OCI-LY7 (cell line): ENCODE results near the gene ABCA12. TPM values are rescaled to one million over a fixed set of nuclear protein-coding genes. Genes with fewer than 3 reads are reported as not detected.
"Not testable (repeated sequence)": the region's sequence is repeated elsewhere in the genome, so short reads cannot be mapped to it uniquely, and the experiment has no call there.

Experiments used
- BruUV-seq: library from RNA; stranded (reverse); fragments of 400-500 nt; replicated peaks from 2 replicates; lab custom pipeline; 2021; lab: Mats Ljungman, UMichigan
- CTCF ChIA-PET: fragments of 300-600 bp; sonication (Branson Sonifier 250); formaldehyde crosslinking; loops from one replicate; lab custom pipeline; 2022; ENCODE audit warnings: antibody characterized with exemption; ENCODE audit not compliant: unreplicated experiment; lab: Charles Lee
- POLR2A ChIA-PET: fragments of 300-600 bp; sonication (Branson Sonifier 250); formaldehyde crosslinking; loops from one replicate; lab custom pipeline; 2022; ENCODE audit warnings: antibody characterized with exemption; lab: Charles Lee
- DNase-seq: peaks from one replicate; pipeline ENCODE4 v3.0.0-alpha.2; 2015; ENCODE audit warnings: low spot score
- H2AFZ ChIP-seq: fragments of 200-600 bp; sonication (generic), shearing (Covaris generic); 2 replicates; pipeline ENCODE4 v1.6.1; 2014; ENCODE audit warnings: mild to moderate bottlenecking, antibody characterized with exemption, low read length, moderate library complexity
- H3K27ac ChIP-seq: fragments of 200-600 bp; sonication (generic); 2 replicates; pipeline ENCODE4 v1.5.1; 2014; ENCODE audit warnings: mixed run types, low read depth, mild to moderate bottlenecking, moderate library complexity, low read length, inconsistent platforms; ENCODE audit not compliant: poor library complexity, severe bottlenecking
- H3K36me3 ChIP-seq: fragments of 200-600 bp; sonication (generic); 2 replicates; pipeline ENCODE4 v1.6.1; 2014; ENCODE audit warnings: mild to moderate bottlenecking, antibody characterized with exemption, low read length, moderate library complexity, mixed read lengths; ENCODE audit not compliant: insufficient read depth
- H3K4me1 ChIP-seq: fragments of 200-600 bp; sonication (generic); 2 replicates; pipeline ENCODE4 v1.5.1; 2014; ENCODE audit warnings: mild to moderate bottlenecking, low read length; ENCODE audit not compliant: insufficient read depth, poor library complexity, severe bottlenecking
- H3K4me2 ChIP-seq: fragments of 200-600 bp; sonication (generic); 2 replicates; pipeline ENCODE4 v1.6.1; 2014; ENCODE audit warnings: mild to moderate bottlenecking, low read length
- H3K4me3 ChIP-seq: fragments of 200-600 bp; sonication (generic); 2 replicates; pipeline ENCODE4 v1.5.1; 2014; ENCODE audit warnings: mild to moderate bottlenecking, low read depth, low read length; ENCODE audit not compliant: poor library complexity, severe bottlenecking
- H3K79me2 ChIP-seq: fragments of 200-600 bp; sonication (generic); 2 replicates; pipeline ENCODE4 v1.6.1; 2016; ENCODE audit warnings: low read depth, mild to moderate bottlenecking, low read length, moderate library complexity, mixed read lengths; ENCODE audit not compliant: insufficient read depth
- H3K9me2 ChIP-seq: fragments of 200-600 bp; sonication (generic); 2 replicates; pipeline ENCODE4 v1.6.1; 2016; ENCODE audit warnings: mild to moderate bottlenecking, low read length, mixed read lengths; ENCODE audit not compliant: insufficient read depth
- H3K9me3 ChIP-seq: fragments of 200-600 bp; sonication (generic); 2 replicates; pipeline ENCODE4 v1.6.1; 2014; ENCODE audit warnings: mild to moderate bottlenecking, mixed run types, low read length, mixed read lengths
- H4K20me1 ChIP-seq: fragments of 200-600 bp; sonication (generic); 2 replicates; pipeline ENCODE4 v1.6.1; 2014; ENCODE audit warnings: mild to moderate bottlenecking, antibody characterized with exemption, low read length, moderate library complexity, mixed read lengths; ENCODE audit not compliant: insufficient read depth
- CTCF ChIP-seq: fragments of 200-600 bp; sonication (generic); conservative IDR thresholded peaks from 2 replicates; pipeline ENCODE4 v1.5.1; 2014; ENCODE audit warnings: mild to moderate bottlenecking, antibody characterized with exemption, low read length, moderate library complexity, mixed read lengths
- EZH2phosphoT487 ChIP-seq: fragments of 200-600 bp; sonication (generic); IDR thresholded peaks from 2 replicates; pipeline ENCODE4 v1.6.1; 2018; ENCODE audit warnings: low read depth, borderline replicate concordance, mild to moderate bottlenecking, mixed run types, antibody characterized with exemption, low read length, moderate library complexity, mixed read lengths
- intact Hi-C: fragments of 100-400 bp; cut with micrococcal nuclease; formaldehyde crosslinking; loops from one replicate; pipeline ENCODE4 v1.10.0; 2022; ENCODE audit not compliant: unreplicated experiment
- total RNA-seq, 2 experiments: library from RNA; depleted of rRNA in 1 of 2; stranded (reverse); fragments of >200 nt in 1 of 2; shearing (Covaris generic) in 1 of 2; gene quantifications; 2 replicates each; pipeline ENCODE4 v1.2.3, GENCODE V29; 2014 to 2022

Gene ABCA12
- total RNA-seq, 2 experiments from 2014 or later, result not detected

GRCh38 chr2:215178121-215178520 is 39.7 kb upstream of the ABCA12 start:
- no peak overlapping the region for H3K4me2 ChIP-seq
- TF ChIP-seq CTCF (no peak), EZH2phosphoT487 (no peak)
- no peak overlapping the region for H3K4me3 ChIP-seq
- ChIA-PET CTCF (no interaction called here), POLR2A (no interaction called here)
- H3K9me3 ChIP-seq, result no peaks in the 10 kb centered on the region
- H2AFZ ChIP-seq, result no peak overlapping the region
- H3K9me2 ChIP-seq, result no peaks in the 10 kb centered on the region
- H3K4me1 ChIP-seq, result no peaks in the 10 kb centered on the region
- no peak for DNase-seq
- BruUV-seq, result no TSS peak
- H3K27ac ChIP-seq, result no peak overlapping the region
- no peaks in the 10 kb centered on the region for H3K36me3 ChIP-seq
- no peaks in the 10 kb centered on the region for H4K20me1 ChIP-seq
- H3K79me2 ChIP-seq, result no peaks in the 10 kb centered on the region
- intact Hi-C loops, result no loop called here

GRCh38 chr2:215171796-215172195 is 33.4 kb upstream of the ABCA12 start:
- DNase-seq, result no peak
- Histone ChIP-seq H3K4me3 (no peak overlapping the region), H4K20me1 (no peaks in the 10 kb centered on the region), H3K4me2 (no peak overlapping the region), H3K9me2 (no peaks in the 10 kb centered on the region), H3K79me2 (no peaks in the 10 kb centered on the region), H3K4me1 (no peaks in the 10 kb centered on the region), H3K9me3 (no peaks in the 10 kb centered on the region), H2AFZ (no peak overlapping the region), H3K36me3 (no peaks in the 10 kb centered on the region), H3K27ac (no peak overlapping the region)
- no TSS peak for BruUV-seq
- CTCF ChIA-PET, result no interaction called here
- POLR2A ChIA-PET, result no interaction called here
- intact Hi-C loops, result no loop called here
- TF ChIP-seq CTCF (no peak), EZH2phosphoT487 (no peak)

GRCh38 chr2:215171151-215171550 is 32.7 kb upstream of the ABCA12 start:
- no peaks in the 10 kb centered on the region for H3K36me3 ChIP-seq
- intact Hi-C loops, result no loop called here

GRCh38 chr2:215166505-215166904 is 28.1 kb upstream of the ABCA12 start:
- DNase-seq, H3K36me3 ChIP-seq, H3K9me2 ChIP-seq, H3K4me2 ChIP-seq, H3K9me3 ChIP-seq, BruUV-seq, CTCF ChIA-PET, H2AFZ ChIP-seq, H3K4me1 ChIP-seq, H3K4me3 ChIP-seq, intact Hi-C loops, H3K79me2 ChIP-seq, H4K20me1 ChIP-seq, H3K27ac ChIP-seq: not testable (repeated sequence)
- POLR2A ChIA-PET, result interaction anchor here (0.7 kb wide), 1 partner anchor 225 kb away, joined by 3 read pairs; no protein-coding TSS in a partner anchor

More at GRCh38 chr2:215171151-215171550, 32.7 kb upstream of the ABCA12 start:
- no peak overlapping the region for H2AFZ ChIP-seq
- no peak overlapping the region for H3K27ac ChIP-seq
- H3K4me2 ChIP-seq, result no peak overlapping the region
- CTCF ChIA-PET, result no interaction called here
- no peaks in the 10 kb centered on the region for H3K4me1 ChIP-seq
- POLR2A ChIA-PET, result interaction anchor here (0.6 kb wide), 1 partner anchor 395 kb away, joined by 3 read pairs; no protein-coding TSS in a partner anchor
- no peaks in the 10 kb centered on the region for H4K20me1 ChIP-seq
- no peaks in the 10 kb centered on the region for H3K9me3 ChIP-seq
- no peak for DNase-seq
- no peaks in the 10 kb centered on the region for H3K9me2 ChIP-seq
- H3K79me2 ChIP-seq, result no peaks in the 10 kb centered on the region
- TF ChIP-seq EZH2phosphoT487, result no peak
- TF ChIP-seq CTCF, result no peak
- no peak overlapping the region for H3K4me3 ChIP-seq
- BruUV-seq, result no TSS peak

- POLR2A ChIA-PET, H3K4me1 ChIP-seq, H3K4me2 ChIP-seq, H2AFZ ChIP-seq, H3K27ac ChIP-seq, H3K9me2 ChIP-seq, CTCF ChIA-PET, intact Hi-C loops, H3K36me3 ChIP-seq, H3K9me3 ChIP-seq, H3K79me2 ChIP-seq, DNase-seq, H4K20me1 ChIP-seq, H3K4me3 ChIP-seq, BruUV-seq: not testable (repeated sequence)
These were observed 24.9 kb upstream of the ABCA12 start for GRCh38 chr2:215163319-215163718.
